SK-N-SH (cell line): ENCODE measurements around the gene HIVEP2.

Source experiments
- EP300 ChIP-seq, 2 experiments: IDR thresholded peaks; 2 replicates each; pipeline versions ENCODE4 v1.4.0 to v1.6.1; 2012; ENCODE audit warnings: borderline replicate concordance in 1 of 2, low read depth in 1 of 2, low read length in 1 of 2
- GABPA ChIP-seq: IDR thresholded peaks from 2 replicates; pipeline ENCODE4 v1.4.0; 2012; ENCODE audit warnings: low read depth, mild to moderate bottlenecking
- MXI1 ChIP-seq: IDR thresholded peaks from 2 replicates; pipeline ENCODE4 v1.6.1; 2012; ENCODE audit warnings: mild to moderate bottlenecking, low read depth, low read length, improper control_type of control experiment
- NRF1 ChIP-seq: IDR thresholded peaks from 2 replicates; pipeline ENCODE4 v1.6.1; 2012; ENCODE audit warnings: low read depth, mild to moderate bottlenecking, low read length
- RCOR1 ChIP-seq: fragments of 150-350 bp; IDR thresholded peaks from 2 replicates; pipeline ENCODE4 v1.6.1; 2017; ENCODE audit warnings: antibody characterized with exemption, low read length
- RFX5 ChIP-seq: IDR thresholded peaks from 2 replicates; pipeline ENCODE4 v1.6.1; 2012; ENCODE audit warnings: mild to moderate bottlenecking, improper control_type of control experiment, low read length
- SIN3A ChIP-seq: IDR thresholded peaks from 2 replicates; pipeline ENCODE4 v1.6.1; 2012; ENCODE audit warnings: low read depth, mild to moderate bottlenecking, low read length, moderate library complexity, borderline replicate concordance
- SMC3 ChIP-seq: IDR thresholded peaks from 2 replicates; pipeline ENCODE4 v1.6.1; 2012; ENCODE audit warnings: low read depth, low read length, improper control_type of control experiment
- TCF12 ChIP-seq: IDR thresholded peaks from 2 replicates; pipeline ENCODE4 v1.4.0; 2012
- TF ChIP-seq, protein P1 (sequence below): fragments of 200-600 bp; sonication (generic); IDR thresholded peaks from 2 replicates; pipeline ENCODE4 v1.6.1; 2017; ENCODE audit warnings: antibody characterized with exemption, mild to moderate bottlenecking, moderate library complexity
- TF ChIP-seq, protein P2 (sequence below): IDR thresholded peaks from 2 replicates; pipeline ENCODE4 v1.4.0; 2012; ENCODE audit warnings: low read depth, borderline replicate concordance

GRCh38 chr6:142868917-142869316 lies 76.1 kb downstream of the HIVEP2 start:
- TF ChIP-seq EP300 (IDR thresholded peaks at IDR 0.05; ENCODE audit: borderline replicate concordance in 1 of 2, low read depth in 1 of 2, low read length in 1 of 2) (no peak), SIN3A (no peak), GABPA (no peak), MXI1 (no peak), TCF12 (no peak), NRF1 (no peak), RCOR1 (no peak), RFX5 (no peak), SMC3 (no peak)
- TF ChIP-seq, protein P1, sequence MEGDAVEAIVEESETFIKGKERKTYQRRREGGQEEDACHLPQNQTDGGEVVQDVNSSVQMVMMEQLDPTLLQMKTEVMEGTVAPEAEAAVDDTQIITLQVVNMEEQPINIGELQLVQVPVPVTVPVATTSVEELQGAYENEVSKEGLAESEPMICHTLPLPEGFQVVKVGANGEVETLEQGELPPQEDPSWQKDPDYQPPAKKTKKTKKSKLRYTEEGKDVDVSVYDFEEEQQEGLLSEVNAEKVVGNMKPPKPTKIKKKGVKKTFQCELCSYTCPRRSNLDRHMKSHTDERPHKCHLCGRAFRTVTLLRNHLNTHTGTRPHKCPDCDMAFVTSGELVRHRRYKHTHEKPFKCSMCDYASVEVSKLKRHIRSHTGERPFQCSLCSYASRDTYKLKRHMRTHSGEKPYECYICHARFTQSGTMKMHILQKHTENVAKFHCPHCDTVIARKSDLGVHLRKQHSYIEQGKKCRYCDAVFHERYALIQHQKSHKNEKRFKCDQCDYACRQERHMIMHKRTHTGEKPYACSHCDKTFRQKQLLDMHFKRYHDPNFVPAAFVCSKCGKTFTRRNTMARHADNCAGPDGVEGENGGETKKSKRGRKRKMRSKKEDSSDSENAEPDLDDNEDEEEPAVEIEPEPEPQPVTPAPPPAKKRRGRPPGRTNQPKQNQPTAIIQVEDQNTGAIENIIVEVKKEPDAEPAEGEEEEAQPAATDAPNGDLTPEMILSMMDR: no peak
- TF ChIP-seq, protein P2, sequence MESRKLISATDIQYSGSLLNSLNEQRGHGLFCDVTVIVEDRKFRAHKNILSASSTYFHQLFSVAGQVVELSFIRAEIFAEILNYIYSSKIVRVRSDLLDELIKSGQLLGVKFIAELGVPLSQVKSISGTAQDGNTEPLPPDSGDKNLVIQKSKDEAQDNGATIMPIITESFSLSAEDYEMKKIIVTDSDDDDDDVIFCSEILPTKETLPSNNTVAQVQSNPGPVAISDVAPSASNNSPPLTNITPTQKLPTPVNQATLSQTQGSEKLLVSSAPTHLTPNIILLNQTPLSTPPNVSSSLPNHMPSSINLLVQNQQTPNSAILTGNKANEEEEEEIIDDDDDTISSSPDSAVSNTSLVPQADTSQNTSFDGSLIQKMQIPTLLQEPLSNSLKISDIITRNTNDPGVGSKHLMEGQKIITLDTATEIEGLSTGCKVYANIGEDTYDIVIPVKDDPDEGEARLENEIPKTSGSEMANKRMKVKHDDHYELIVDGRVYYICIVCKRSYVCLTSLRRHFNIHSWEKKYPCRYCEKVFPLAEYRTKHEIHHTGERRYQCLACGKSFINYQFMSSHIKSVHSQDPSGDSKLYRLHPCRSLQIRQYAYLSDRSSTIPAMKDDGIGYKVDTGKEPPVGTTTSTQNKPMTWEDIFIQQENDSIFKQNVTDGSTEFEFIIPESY: no peak
